UCSD-AML1 (cell line): ENCODE results near the gene FOLR2.
"Not testable (repeated sequence)": the region's sequence is repeated elsewhere in the genome, so short reads cannot be mapped to it uniquely, and the experiment has no call there.

Experiments
- DNase-seq: peaks from one replicate; lab custom pipeline; 2025; ENCODE audit not compliant: unreplicated experiment; lab: John Stamatoyannopoulos, UW

The FOLR2 gene

DNA sequence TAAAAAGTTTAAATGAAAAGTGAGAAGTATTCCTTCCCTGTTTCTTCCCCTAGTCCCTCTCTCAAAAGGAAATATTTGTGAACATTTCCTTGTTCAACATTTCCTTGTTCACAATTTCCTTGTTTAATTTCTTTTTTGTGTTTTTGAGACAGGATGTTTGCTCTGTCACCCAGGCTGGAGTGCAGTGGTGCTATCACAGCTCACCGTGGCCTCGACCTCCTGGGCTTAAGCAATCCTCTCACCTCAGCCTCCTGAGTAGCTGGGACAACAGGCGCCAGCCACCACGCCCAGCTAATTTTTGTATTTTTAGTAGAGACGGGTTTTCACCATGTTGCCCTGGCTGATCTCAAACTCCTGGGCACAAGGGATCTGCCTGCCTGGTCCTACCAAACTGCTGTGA is 50.4 kb downstream of the FOLR2 start:
- not testable (repeated sequence) for DNase-seq

DNA sequence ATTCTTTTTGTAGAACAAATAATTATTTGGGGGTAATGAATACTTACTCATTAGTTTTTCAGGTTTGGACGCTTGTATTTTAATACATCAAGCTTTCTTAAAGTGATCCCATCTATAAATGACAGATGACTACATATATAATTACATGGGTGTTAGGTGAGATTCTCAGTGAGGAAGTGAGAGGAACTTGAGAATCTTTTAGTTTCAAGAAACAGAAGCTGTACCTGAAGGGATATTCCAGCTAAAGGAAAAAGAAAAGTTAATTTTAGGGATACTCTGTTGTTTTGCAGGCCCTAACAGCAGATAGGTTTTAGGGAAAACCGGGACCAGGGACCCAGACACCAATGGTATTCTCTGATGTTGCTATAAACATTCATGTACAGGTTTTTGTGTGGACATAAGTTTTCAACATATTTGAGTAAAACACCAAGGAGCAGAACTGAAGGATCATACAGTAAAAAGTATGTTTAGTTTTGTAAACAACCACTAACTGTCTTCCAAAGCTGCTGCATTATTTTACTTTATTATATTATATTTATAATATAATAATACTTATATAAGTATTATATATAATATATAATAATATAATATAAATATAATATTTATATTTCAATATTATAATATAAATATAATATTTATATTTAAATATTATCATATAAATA is 51.5 kb downstream of the FOLR2 start:
- DNase-seq = no peak
